Liver (tissue), 9 donors: ENCODE measurements around the gene BFSP2. TPM values are rescaled to one million over a fixed set of nuclear protein-coding genes. Genes with fewer than 3 reads are reported as not detected.

Experiments
- DNase-seq: peaks from one replicate; pipeline ENCODE4 v3.0.0-alpha.2; 2017; ENCODE audit warnings: low spot score
- H3K27ac ChIP-seq, 2 donors: one replicate each; pipeline ENCODE4 v1.7.0; 2013; ENCODE audit warnings: inconsistent platforms in 2 of 2, low read length in 2 of 2, control low read depth in 1 of 2, low read depth in 1 of 2, mild to moderate bottlenecking in 1 of 2
- H3K27me3 ChIP-seq, 4 donors: one replicate each; pipeline versions ENCODE4 v1.6.1 to v1.7.0; 2013; ENCODE audit warnings: low read length in 3 of 4, inconsistent platforms in 1 of 4, mild to moderate bottlenecking in 1 of 4, moderate library complexity in 1 of 4; ENCODE audit not compliant: control insufficient read depth in 4 of 4, insufficient read depth in 4 of 4
- H3K36me3 ChIP-seq, 4 donors: one replicate each; pipeline versions ENCODE4 v1.6.1 to v1.7.0; 2013; ENCODE audit warnings: low read length in 3 of 4, mild to moderate bottlenecking in 3 of 4, low read depth in 1 of 4, moderate library complexity in 1 of 4; ENCODE audit not compliant: control insufficient read depth in 4 of 4, insufficient read depth in 3 of 4
- H3K4me1 ChIP-seq, 4 donors: one replicate each; pipeline versions ENCODE4 v1.6.1 to v1.7.0; 2013; ENCODE audit warnings: low read length in 3 of 4, mild to moderate bottlenecking in 3 of 4, moderate library complexity in 1 of 4; ENCODE audit not compliant: control insufficient read depth in 4 of 4, insufficient read depth in 4 of 4
- H3K4me3 ChIP-seq, 3 donors: one replicate each; pipeline versions ENCODE4 v1.6.1 to v1.7.0; 2013; ENCODE audit warnings: low read length in 3 of 3, control low read depth in 1 of 3, low read depth in 1 of 3, mild to moderate bottlenecking in 1 of 3
- H3K9ac ChIP-seq, 2 donors: one replicate each; pipeline ENCODE4 v1.7.0; 2013; ENCODE audit warnings: low read length in 2 of 2, mild to moderate bottlenecking in 2 of 2, moderate library complexity in 2 of 2, control low read depth in 1 of 2, low read depth in 1 of 2
- H3K9me3 ChIP-seq, 4 donors: one replicate each; pipeline versions ENCODE4 v1.6.1 to v1.7.0; 2013; ENCODE audit warnings: low read length in 3 of 4; ENCODE audit not compliant: control insufficient read depth in 4 of 4
- EGR1 ChIP-seq, 2 donors: IDR thresholded peaks; 2 replicates each; pipeline ENCODE4 v1.6.1; 2016 to 2018; ENCODE audit warnings: antibody characterized with exemption in 2 of 2, low read depth in 2 of 2
- FOXA1 ChIP-seq: IDR thresholded peaks from 2 replicates; pipeline ENCODE4 v1.6.1; 2016; ENCODE audit warnings: antibody characterized with exemption
- FOXA2 ChIP-seq: IDR thresholded peaks from 2 replicates; pipeline ENCODE4 v1.6.1; 2016; ENCODE audit warnings: antibody characterized with exemption
- GABPA ChIP-seq, 2 donors: IDR thresholded peaks in 1 of 2; conservative IDR thresholded peaks in 1 of 2; 2 replicates each; pipeline ENCODE4 v1.6.1; 2016; ENCODE audit warnings: antibody characterized with exemption in 2 of 2, mild to moderate bottlenecking in 1 of 2, moderate library complexity in 1 of 2
- HNF4A ChIP-seq, 2 donors: conservative IDR thresholded peaks; 2 replicates each; pipeline ENCODE4 v1.6.1; 2016; ENCODE audit warnings: antibody characterized with exemption in 2 of 2, mild to moderate bottlenecking in 2 of 2
- JUND ChIP-seq, 2 donors: IDR thresholded peaks; 2 replicates each; pipeline ENCODE4 v1.6.1; 2016; ENCODE audit warnings: antibody characterized with exemption in 2 of 2
- NR2F2 ChIP-seq: IDR thresholded peaks from 2 replicates; pipeline ENCODE4 v1.6.1; 2016; ENCODE audit warnings: antibody characterized with exemption
- RAD21 ChIP-seq, 2 donors: IDR thresholded peaks; 2 replicates each; pipeline ENCODE4 v1.6.1; 2016; ENCODE audit warnings: antibody characterized with exemption in 2 of 2, mild to moderate bottlenecking in 2 of 2
- RXRA ChIP-seq, 2 donors: IDR thresholded peaks; 2 replicates each; pipeline ENCODE4 v1.6.1; 2017 to 2018; ENCODE audit warnings: antibody characterized with exemption in 2 of 2, mild to moderate bottlenecking in 1 of 2
- SP1 ChIP-seq: IDR thresholded peaks from 2 replicates; pipeline ENCODE4 v1.6.1; 2018; ENCODE audit warnings: antibody characterized with exemption, mild to moderate bottlenecking
- TAF1 ChIP-seq: conservative IDR thresholded peaks from 2 replicates; pipeline ENCODE4 v1.6.1; 2016; ENCODE audit warnings: antibody characterized with exemption, mild to moderate bottlenecking
- YY1 ChIP-seq: IDR thresholded peaks from 2 replicates; pipeline ENCODE4 v1.6.1; 2016; ENCODE audit warnings: antibody characterized with exemption, mild to moderate bottlenecking
- WGBS: extraction: QIAGEN DNeasy Blood & Tissue Kit; methylation state at CpG from one replicate; pipeline ENCODE4 v1.1.7; 2013; 5-methylcytosine and 5-hydroxymethylcytosine counted together
- polyA plus RNA-seq, 2 donors: library from polyadenylated mRNA; stranded (reverse) in 1 of 2; unstranded in 1 of 2; fragments of 200-250 nt in 1 of 2; fragments of >200 nt in 1 of 2; fragmentation: Nextera tagmentation in 1 of 2; extraction: Ambion mirVana in 1 of 2; gene quantifications; one replicate each; pipeline versions ENCODE4 v1.2.1 to v1.2.3, GENCODE V29; 2013 to 2015
- total RNA-seq, 2 donors: library from RNA; depleted of rRNA; stranded (reverse); fragments of >200 nt; gene quantifications; one replicate each; pipeline ENCODE4 v1.2.3, GENCODE V29; 2014
- TF ChIP-seq, protein P1 (sequence below): IDR thresholded peaks from 2 replicates; pipeline ENCODE4 v1.6.1; 2016; ENCODE audit warnings: antibody characterized with exemption
- TF ChIP-seq, protein P2 (sequence below): IDR thresholded peaks from 2 replicates; pipeline ENCODE4 v1.6.1; 2016; ENCODE audit warnings: antibody characterized with exemption, mild to moderate bottlenecking
- TF ChIP-seq, protein P3 (sequence below): IDR thresholded peaks from 2 replicates; pipeline ENCODE4 v1.6.1; 2016; ENCODE audit warnings: antibody characterized with exemption
- TF ChIP-seq, protein P4 (sequence below): fragments of 150-350 bp; IDR thresholded peaks from 2 replicates; pipeline ENCODE4 v1.5.1; 2017; ENCODE audit warnings: improper control_type of control experiment, low read depth, low read length; ENCODE audit not compliant: missing input control
- donor health status: healthy.
- donor health status: healthy.
- donor health status: healthy.
- donor health status: healthy.
- donor health status: healthy.

Gene BFSP2
- total and polyA plus RNA-seq, 4 donors = 0.42 TPM; not detected in 3

DNA sequence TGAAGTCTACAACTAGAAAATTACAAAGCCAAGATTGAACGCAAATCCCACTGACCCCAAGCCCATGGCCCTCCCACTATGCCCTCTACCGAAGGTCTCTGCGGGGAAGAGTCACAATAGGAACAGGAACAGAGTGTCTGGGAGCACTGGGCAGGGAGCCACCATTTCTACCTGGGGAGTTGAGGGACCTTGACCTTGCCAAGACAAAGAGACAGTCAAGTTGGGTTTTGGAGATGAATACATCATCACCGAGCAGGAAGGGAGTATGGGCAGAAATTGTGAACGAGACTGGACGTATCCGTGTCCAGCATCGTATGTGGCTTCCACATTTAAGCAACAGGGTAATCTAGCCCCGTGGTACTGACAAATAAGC, 30.8 kb upstream of the BFSP2 start:
- no peak overlapping the region for H3K27ac ChIP-seq
- H3K4me3 ChIP-seq = no peak overlapping the region
- no peaks in the 10 kb centered on the region for H3K9me3 ChIP-seq
- H3K9ac ChIP-seq = no peak overlapping the region
- no peaks in the 10 kb centered on the region for H3K4me1 ChIP-seq
- TF ChIP-seq TAF1 = no peak
- DNase-seq = no peak
- no peaks in the 10 kb centered on the region for H3K36me3 ChIP-seq
- WGBS = 82% methylated on average over 9 of the region's 9 CpGs
- no peaks in the 10 kb centered on the region for H3K27me3 ChIP-seq

DNA sequence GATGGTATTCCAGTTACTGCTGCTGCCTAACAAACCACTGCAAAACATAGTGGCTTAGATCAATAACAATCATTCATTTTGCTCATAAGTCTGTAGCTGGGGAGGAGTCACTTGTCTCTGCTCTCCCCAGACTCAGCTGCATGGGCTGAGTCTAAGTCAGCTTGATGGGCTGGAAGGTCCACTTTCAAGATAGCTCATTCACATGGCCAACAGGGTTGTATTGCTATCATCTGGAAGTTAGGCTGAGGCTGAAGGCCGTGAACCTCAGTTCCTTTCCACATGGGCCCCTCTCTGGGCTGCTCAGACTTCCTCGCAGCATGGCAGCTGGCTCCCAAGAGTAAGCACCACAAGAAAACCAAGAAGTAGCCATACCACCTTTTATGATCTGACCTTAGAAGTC, 28.7 kb upstream of the BFSP2 start:
- WGBS = 93% methylated on average over 2 of the region's 2 CpGs
- Histone ChIP-seq H3K9ac (no peak overlapping the region), H3K4me3 (no peak overlapping the region), H3K36me3 (no peaks in the 10 kb centered on the region), H3K27ac (no peak overlapping the region), H3K9me3 (no peaks in the 10 kb centered on the region), H3K4me1 (no peaks in the 10 kb centered on the region), H3K27me3 (no peaks in the 10 kb centered on the region)
- TF ChIP-seq RXRA (IDR thresholded peaks at IDR 0.05) (no peak), EGR1 (IDR thresholded peaks at IDR 0.05; ENCODE audit: low read depth in 2 of 2) (no peak), SP1 (no peak), HNF4A (conservative IDR thresholded peaks at IDR 0.05) (no peak), TAF1 (no peak), GABPA (IDR thresholded peaks at IDR 0.05 in 1 of 2, conservative IDR thresholded peaks at IDR 0.05 in 1 of 2) (no peak), NR2F2 (no peak), YY1 (no peak), FOXA2 (no peak), FOXA1 (no peak), RAD21 (IDR thresholded peaks at IDR 0.05) (no peak), JUND (IDR thresholded peaks at IDR 0.05) (no peak)
- TF ChIP-seq, protein P1, sequence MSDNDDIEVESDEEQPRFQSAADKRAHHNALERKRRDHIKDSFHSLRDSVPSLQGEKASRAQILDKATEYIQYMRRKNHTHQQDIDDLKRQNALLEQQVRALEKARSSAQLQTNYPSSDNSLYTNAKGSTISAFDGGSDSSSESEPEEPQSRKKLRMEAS = no peak
- TF ChIP-seq, protein P2, sequence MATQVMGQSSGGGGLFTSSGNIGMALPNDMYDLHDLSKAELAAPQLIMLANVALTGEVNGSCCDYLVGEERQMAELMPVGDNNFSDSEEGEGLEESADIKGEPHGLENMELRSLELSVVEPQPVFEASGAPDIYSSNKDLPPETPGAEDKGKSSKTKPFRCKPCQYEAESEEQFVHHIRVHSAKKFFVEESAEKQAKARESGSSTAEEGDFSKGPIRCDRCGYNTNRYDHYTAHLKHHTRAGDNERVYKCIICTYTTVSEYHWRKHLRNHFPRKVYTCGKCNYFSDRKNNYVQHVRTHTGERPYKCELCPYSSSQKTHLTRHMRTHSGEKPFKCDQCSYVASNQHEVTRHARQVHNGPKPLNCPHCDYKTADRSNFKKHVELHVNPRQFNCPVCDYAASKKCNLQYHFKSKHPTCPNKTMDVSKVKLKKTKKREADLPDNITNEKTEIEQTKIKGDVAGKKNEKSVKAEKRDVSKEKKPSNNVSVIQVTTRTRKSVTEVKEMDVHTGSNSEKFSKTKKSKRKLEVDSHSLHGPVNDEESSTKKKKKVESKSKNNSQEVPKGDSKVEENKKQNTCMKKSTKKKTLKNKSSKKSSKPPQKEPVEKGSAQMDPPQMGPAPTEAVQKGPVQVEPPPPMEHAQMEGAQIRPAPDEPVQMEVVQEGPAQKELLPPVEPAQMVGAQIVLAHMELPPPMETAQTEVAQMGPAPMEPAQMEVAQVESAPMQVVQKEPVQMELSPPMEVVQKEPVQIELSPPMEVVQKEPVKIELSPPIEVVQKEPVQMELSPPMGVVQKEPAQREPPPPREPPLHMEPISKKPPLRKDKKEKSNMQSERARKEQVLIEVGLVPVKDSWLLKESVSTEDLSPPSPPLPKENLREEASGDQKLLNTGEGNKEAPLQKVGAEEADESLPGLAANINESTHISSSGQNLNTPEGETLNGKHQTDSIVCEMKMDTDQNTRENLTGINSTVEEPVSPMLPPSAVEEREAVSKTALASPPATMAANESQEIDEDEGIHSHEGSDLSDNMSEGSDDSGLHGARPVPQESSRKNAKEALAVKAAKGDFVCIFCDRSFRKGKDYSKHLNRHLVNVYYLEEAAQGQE = no peak
- TF ChIP-seq, protein P3, sequence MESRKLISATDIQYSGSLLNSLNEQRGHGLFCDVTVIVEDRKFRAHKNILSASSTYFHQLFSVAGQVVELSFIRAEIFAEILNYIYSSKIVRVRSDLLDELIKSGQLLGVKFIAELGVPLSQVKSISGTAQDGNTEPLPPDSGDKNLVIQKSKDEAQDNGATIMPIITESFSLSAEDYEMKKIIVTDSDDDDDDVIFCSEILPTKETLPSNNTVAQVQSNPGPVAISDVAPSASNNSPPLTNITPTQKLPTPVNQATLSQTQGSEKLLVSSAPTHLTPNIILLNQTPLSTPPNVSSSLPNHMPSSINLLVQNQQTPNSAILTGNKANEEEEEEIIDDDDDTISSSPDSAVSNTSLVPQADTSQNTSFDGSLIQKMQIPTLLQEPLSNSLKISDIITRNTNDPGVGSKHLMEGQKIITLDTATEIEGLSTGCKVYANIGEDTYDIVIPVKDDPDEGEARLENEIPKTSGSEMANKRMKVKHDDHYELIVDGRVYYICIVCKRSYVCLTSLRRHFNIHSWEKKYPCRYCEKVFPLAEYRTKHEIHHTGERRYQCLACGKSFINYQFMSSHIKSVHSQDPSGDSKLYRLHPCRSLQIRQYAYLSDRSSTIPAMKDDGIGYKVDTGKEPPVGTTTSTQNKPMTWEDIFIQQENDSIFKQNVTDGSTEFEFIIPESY = no peak
- TF ChIP-seq, protein P4, sequence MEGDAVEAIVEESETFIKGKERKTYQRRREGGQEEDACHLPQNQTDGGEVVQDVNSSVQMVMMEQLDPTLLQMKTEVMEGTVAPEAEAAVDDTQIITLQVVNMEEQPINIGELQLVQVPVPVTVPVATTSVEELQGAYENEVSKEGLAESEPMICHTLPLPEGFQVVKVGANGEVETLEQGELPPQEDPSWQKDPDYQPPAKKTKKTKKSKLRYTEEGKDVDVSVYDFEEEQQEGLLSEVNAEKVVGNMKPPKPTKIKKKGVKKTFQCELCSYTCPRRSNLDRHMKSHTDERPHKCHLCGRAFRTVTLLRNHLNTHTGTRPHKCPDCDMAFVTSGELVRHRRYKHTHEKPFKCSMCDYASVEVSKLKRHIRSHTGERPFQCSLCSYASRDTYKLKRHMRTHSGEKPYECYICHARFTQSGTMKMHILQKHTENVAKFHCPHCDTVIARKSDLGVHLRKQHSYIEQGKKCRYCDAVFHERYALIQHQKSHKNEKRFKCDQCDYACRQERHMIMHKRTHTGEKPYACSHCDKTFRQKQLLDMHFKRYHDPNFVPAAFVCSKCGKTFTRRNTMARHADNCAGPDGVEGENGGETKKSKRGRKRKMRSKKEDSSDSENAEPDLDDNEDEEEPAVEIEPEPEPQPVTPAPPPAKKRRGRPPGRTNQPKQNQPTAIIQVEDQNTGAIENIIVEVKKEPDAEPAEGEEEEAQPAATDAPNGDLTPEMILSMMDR = no peak
- no peak for DNase-seq
